Mesothelial cell of epicardium (in vitro differentiated cells): ENCODE results near the gene DGUOK. TPM values are rescaled to one million over a fixed set of nuclear protein-coding genes. Genes with fewer than 3 reads are reported as not detected.

ENCODE experiments used
- DNase-seq, 2 experiments: peaks; one replicate each; pipeline ENCODE4 v3.0.0; 2021; ENCODE audit warnings: low spot score in 2 of 2; ENCODE audit not compliant: unreplicated experiment in 2 of 2
- H3K27ac Mint-ChIP-seq: 2 replicates; pipeline ENCODE4 v1.8.0; 2021; ENCODE audit warnings: mixed read lengths
- H3K27me3 Mint-ChIP-seq: 2 replicates; pipeline ENCODE4 v1.8.0; 2021; ENCODE audit warnings: low read depth, mixed read lengths
- H3K36me3 Mint-ChIP-seq: 2 replicates; pipeline ENCODE4 v1.8.0; 2021; ENCODE audit warnings: mixed read lengths
- H3K4me1 Mint-ChIP-seq: 2 replicates; pipeline ENCODE4 v1.8.0; 2021; ENCODE audit warnings: mixed read lengths
- H3K4me3 Mint-ChIP-seq: 2 replicates; pipeline ENCODE4 v1.8.0; 2021; ENCODE audit warnings: mild to moderate bottlenecking, moderate library complexity, mixed read lengths
- H3K9me3 Mint-ChIP-seq: 2 replicates; pipeline ENCODE4 v1.8.0; 2021; ENCODE audit warnings: mixed read lengths
- total RNA-seq: library from RNA; stranded (reverse); gene quantifications from 3 replicates; pipeline ENCODE4 v1.2.1, GENCODE V29; 2021
- TF ChIP-seq, protein P1 (sequence below): fragments of 200-600 bp; sonication (generic); IDR thresholded peaks from one replicate; pipeline ENCODE4 v1.5.0; 2021; ENCODE audit warnings: antibody characterized with exemption; ENCODE audit not compliant: unreplicated experiment

Gene DGUOK
- total RNA-seq, 1 donor from 2014 or later, result 69.5 TPM

GRCh38 chr2:73981081-73982001 lies 54.7 kb downstream of the DGUOK start:
- Mint-ChIP-seq H3K27me3 (peaks cover 35% of the 10 kb centered on the region), H3K36me3 (no peaks in the 10 kb centered on the region), H3K27ac (peak overlapping the region; percentile 96), H3K4me1 (peaks cover 61% of the 10 kb centered on the region), H3K4me3 (peak overlapping the region; percentile 67), H3K9me3 (no peaks in the 10 kb centered on the region)
- TF ChIP-seq, protein P1, sequence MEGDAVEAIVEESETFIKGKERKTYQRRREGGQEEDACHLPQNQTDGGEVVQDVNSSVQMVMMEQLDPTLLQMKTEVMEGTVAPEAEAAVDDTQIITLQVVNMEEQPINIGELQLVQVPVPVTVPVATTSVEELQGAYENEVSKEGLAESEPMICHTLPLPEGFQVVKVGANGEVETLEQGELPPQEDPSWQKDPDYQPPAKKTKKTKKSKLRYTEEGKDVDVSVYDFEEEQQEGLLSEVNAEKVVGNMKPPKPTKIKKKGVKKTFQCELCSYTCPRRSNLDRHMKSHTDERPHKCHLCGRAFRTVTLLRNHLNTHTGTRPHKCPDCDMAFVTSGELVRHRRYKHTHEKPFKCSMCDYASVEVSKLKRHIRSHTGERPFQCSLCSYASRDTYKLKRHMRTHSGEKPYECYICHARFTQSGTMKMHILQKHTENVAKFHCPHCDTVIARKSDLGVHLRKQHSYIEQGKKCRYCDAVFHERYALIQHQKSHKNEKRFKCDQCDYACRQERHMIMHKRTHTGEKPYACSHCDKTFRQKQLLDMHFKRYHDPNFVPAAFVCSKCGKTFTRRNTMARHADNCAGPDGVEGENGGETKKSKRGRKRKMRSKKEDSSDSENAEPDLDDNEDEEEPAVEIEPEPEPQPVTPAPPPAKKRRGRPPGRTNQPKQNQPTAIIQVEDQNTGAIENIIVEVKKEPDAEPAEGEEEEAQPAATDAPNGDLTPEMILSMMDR, result no peak
- DNase-seq, result peak in 1 of 2 experiments; percentile 48

GRCh38 chr2:73982140-73982617 lies 55.5 kb downstream of the DGUOK start:
- peaks cover 69% of the 10 kb centered on the region for H3K4me1 Mint-ChIP-seq
- no peaks in the 10 kb centered on the region for H3K36me3 Mint-ChIP-seq
- peaks cover 33% of the 10 kb centered on the region for H3K27me3 Mint-ChIP-seq
- peak overlapping the region; percentile 96 for H3K27ac Mint-ChIP-seq
- no peak for DNase-seq
- TF ChIP-seq, protein P1, result no peak
- no peaks in the 10 kb centered on the region for H3K9me3 Mint-ChIP-seq
- H3K4me3 Mint-ChIP-seq, result peak overlapping the region; percentile 67

DNA sequence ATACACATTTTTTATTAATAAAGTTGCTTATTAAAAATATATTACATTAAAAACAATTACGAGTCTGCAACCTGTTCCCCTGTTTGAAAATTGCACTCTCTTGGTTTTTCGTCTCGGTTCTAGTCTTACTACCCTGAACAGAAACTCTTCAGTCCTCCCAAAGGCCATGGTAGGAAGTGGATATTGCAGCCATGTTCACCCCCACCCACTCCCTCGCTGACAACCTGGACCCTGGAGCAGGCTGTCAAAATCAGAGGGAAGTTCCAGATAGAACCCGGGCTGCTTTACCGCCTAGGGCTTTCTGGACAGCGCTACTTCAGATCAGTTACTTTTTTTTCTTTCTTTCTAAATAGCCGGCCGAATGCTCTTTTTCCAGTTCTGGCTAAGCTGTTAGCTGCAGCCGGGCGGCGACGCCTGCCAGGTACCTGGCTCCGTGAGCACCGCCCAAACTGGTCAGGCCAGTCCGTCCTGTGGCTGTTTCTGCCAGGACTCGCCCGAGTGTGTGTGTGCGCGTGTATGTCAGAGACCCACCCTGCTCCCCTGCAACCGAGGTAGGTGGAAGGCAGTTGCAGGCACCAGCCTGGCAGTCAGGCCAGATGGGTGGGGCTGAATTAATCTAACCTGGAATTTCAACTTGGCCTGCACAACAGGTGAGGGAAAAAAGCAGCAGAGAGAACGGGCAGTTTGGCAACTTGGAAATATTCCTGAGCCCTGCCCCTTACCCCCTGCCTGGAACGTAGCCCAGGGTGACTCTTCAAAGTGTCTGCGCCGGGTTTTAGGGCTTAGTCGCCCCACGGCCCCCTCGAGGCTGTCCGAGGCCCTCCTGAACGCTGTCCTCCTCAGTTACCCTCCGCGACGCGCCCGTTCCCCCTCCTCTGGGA lies 56.9 kb downstream of the DGUOK start:
- Mint-ChIP-seq H3K9me3 (no peaks in the 10 kb centered on the region), H3K36me3 (no peaks in the 10 kb centered on the region), H3K27ac (peak overlapping the region; percentile 99), H3K4me3 (peak overlapping the region; percentile 81), H3K4me1 (peaks cover 80% of the 10 kb centered on the region), H3K27me3 (peaks cover 27% of the 10 kb centered on the region)
- TF ChIP-seq, protein P1, result no peak
- DNase-seq, result peak; percentile 82 to 91

DNA sequence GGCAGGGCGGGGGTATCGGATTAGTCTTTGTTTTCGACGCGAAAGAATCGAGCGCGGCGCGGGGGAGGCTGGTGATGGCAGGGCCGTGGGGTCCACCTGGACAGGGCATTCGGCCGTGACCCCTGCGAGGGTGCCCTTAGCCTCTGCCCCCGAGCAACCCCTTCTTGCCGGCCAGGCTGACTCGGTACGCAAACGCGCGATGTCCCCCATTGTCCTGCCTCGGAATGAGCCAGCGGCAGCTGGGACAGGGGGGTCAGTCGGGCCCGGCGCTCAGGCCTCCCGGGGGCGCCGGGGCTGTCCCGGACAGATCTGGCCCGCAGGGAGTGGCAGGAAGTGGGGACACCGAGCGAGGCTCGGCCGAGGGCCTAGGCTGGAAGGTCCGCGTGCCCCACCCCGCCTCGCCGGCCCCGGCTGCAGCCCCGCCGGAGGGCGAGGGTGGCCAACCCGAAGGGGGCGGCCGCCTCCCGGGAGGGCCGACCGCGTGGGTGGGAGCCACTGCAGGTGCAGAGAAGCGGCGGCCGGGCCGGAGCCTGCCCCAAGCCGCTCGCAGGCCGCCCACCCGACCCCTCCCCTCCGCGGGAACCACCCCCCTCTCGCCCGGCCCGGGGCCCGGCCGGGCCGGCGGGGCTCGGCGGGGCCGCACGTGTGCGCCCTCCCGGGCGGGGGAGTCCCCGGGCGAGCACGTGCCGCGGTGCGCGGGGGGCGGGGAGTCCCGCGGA lies 57.7 kb downstream of the DGUOK start, which contains the start of gene TET3:
TET3 (plus strand) TSS at position 708 of the 719 bp plus-strand sequence. CDS start 1,494 bp downstream, outside the sequence.
- H3K36me3 Mint-ChIP-seq, result peaks cover 2% of the 10 kb centered on the region
- H3K4me1 Mint-ChIP-seq, result peaks cover 79% of the 10 kb centered on the region
- H3K4me3 Mint-ChIP-seq, result peak within 1 kb of the TSS; percentile 81
- DNase-seq, result peak in 1 of 2 experiments; percentile 74
- TF ChIP-seq, protein P1, result no peak
- H3K27me3 Mint-ChIP-seq, result peaks cover 25% of the 10 kb centered on the region
- H3K9me3 Mint-ChIP-seq, result no peaks in the 10 kb centered on the region
- H3K27ac Mint-ChIP-seq, result peak within 1 kb of the TSS; percentile 99

DNA sequence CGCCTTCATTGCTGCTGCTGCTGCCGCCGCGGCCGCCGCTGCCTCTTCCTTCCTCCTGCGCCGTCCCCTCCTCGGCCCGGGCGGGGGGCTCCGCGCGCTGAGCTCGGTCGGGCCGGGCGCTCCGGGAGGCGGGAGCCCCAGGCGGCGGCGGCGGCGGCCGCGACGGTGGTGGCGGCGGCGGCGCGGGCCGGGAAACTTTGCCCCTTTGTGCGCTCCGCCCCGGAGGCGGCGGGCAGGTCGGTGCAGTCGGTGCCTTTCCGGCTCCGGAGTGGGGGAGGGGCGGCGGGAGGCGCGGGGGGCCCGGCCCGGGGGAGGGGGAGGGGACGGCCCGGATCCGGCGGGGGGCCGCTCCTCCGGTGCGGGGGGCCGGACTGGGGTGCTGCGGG lies 58.2 kb downstream of the DGUOK start:
- TF ChIP-seq, protein P1, result no peak
- H3K4me1 Mint-ChIP-seq, result peaks cover 77% of the 10 kb centered on the region
- H3K27ac Mint-ChIP-seq, result no peak overlapping the region
- DNase-seq, result peak in 1 of 2 experiments; percentile 65
- no peak overlapping the region for H3K4me3 Mint-ChIP-seq
- peaks cover 20% of the 10 kb centered on the region for H3K27me3 Mint-ChIP-seq
- H3K36me3 Mint-ChIP-seq, result peaks cover 8% of the 10 kb centered on the region
- no peaks in the 10 kb centered on the region for H3K9me3 Mint-ChIP-seq
